Measurements from ENCODE around the gene BIN1. TPM values are rescaled to one million over a fixed set of nuclear protein-coding genes. Genes with fewer than 3 reads are reported as not detected.

The BIN1 gene
- total and polyA plus RNA-seq, 8 donors: 13.3 to 21.3 (median 16.2) TPM

DNA sequence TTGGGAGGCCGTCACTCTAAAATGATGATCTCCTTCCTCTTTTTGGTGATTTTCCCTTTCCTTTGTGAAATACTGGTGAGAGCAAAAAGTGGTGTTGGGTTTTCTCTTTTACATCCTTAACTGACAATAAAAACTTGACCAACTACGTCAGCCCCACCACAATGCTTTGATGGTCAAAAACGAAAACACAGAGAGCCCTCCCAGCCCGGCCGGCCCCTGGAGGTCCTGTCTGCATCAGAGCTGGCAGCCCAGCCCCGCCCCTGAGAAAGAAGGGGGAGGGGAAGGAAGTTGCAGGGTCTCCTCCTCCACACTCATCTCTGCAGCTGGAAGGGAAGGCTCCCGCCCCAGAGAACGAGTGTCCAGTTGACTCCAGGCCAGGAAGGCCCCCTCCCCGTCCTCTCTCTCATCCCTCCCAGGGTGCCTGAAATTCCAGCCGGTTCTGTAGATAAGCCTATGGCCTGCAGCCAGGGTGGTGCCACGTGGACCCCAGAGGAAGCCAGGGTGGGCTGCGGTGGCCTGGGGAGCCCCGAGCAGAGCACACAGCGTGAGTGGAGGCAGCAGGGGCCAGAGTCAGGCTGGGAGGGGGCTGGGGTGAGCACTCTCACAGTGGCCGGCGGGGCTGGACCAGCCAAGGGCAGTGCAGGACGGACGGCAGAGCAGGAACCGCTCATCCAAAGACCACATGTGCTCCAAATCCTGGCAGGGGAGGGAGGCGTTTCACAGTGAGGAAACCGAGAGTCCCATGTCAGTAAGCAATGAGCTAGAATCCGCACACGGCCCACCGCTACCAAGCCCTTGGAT, 19.8 kb downstream of the BIN1 start:
- DNase-seq (peak in 2 of 6 donors; percentile 21 to 66), FAIRE-seq (no peak), ATAC-seq (peak; percentile 24 to 47 (median 39))
- H3K4me3 ChIP-seq: peak overlapping the region in 1 of 4 donors; percentile 17
- intact Hi-C loops (cut with DNase I): no loop called here
- TF ChIP-seq, protein P1, sequence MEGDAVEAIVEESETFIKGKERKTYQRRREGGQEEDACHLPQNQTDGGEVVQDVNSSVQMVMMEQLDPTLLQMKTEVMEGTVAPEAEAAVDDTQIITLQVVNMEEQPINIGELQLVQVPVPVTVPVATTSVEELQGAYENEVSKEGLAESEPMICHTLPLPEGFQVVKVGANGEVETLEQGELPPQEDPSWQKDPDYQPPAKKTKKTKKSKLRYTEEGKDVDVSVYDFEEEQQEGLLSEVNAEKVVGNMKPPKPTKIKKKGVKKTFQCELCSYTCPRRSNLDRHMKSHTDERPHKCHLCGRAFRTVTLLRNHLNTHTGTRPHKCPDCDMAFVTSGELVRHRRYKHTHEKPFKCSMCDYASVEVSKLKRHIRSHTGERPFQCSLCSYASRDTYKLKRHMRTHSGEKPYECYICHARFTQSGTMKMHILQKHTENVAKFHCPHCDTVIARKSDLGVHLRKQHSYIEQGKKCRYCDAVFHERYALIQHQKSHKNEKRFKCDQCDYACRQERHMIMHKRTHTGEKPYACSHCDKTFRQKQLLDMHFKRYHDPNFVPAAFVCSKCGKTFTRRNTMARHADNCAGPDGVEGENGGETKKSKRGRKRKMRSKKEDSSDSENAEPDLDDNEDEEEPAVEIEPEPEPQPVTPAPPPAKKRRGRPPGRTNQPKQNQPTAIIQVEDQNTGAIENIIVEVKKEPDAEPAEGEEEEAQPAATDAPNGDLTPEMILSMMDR (IDR thresholded peaks at IDR 0.05): no peak
- H3K27ac ChIP-seq: peak overlapping the region in 1 of 4 donors; percentile 23
- H3K27me3 ChIP-seq: no peaks in the 10 kb centered on the region
- H3K36me3 ChIP-seq: no peaks in the 10 kb centered on the region
- WGBS, 2 donors: 56 to 57% methylated on average over 23 to 24 of the region's 24 CpGs
- no peaks in the 10 kb centered on the region for H3K4me1 ChIP-seq
- no peaks in the 10 kb centered on the region for H3K9me3 ChIP-seq

DNA sequence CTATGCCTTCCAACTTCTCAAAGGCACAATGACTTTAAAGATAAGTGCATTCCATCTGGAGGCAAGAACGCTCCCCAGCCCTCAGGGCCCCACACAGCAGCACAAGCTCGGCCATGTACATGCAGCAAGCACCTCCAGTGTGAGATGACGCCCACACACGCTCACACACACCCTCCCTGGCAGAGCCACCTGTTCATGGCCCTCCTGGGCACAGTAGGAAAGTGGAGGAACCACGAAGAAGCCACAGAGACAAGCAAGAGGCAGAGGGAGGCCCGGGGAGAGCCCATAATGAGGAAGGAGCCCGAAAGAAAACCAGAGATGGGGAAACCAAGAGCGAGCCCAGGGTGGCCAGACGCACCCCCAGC, 21.7 kb downstream of the BIN1 start:
- Histone ChIP-seq H3K9me3 (no peaks in the 10 kb centered on the region), H3K27ac (no peak overlapping the region), H3K36me3 (no peaks in the 10 kb centered on the region), H3K27me3 (no peaks in the 10 kb centered on the region), H3K4me1 (no peaks in the 10 kb centered on the region), H3K4me3 (no peak overlapping the region)
- intact Hi-C loops (cut with DNase I): no loop called here
- TF ChIP-seq, protein P1 (IDR thresholded peaks at IDR 0.05): no peak
- FAIRE-seq (no peak), DNase-seq (no peak), ATAC-seq (peak in 1 of 4 donors; percentile 4)
- WGBS, 2 donors: 82 to 83% methylated on average over 9 of the region's 9 CpGs

DNA sequence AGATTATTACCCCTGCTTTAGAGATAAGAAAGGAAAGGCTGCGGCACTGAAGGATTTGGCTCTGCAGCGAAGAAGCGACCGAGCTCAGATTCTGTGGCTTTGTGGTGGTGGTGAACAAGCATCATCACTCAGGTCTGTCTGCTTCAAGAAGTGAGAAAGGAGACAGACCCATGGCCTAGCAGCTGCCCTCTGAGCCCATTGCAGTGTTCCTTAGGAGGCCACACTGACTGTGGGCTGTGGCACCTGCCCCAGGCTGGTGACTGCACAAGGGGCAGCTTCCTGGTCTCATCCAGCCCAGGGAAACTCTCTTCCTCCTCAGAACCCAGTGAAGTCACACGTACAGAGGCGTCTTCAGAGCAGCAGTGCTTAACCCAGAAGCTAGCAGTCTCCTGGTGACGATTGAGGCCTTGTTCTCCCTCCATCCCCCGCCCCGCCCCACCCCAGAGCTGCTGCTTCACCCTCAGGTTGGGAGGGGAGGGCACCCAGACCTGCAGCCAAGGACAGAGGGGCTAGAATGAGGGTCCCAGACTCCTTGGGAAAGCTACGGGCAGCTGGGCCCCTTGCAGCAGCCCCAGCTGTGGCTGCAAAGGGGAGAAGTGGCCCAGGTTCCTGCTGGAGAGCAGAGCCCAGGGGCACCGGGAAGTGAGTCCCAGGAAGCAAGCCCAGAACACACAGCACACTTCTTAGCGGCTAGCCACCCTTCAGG, 22.2 kb downstream of the BIN1 start:
- TF ChIP-seq, protein P1 (IDR thresholded peaks at IDR 0.05): no peak
- intact Hi-C loops (cut with DNase I): no loop called here

DNA sequence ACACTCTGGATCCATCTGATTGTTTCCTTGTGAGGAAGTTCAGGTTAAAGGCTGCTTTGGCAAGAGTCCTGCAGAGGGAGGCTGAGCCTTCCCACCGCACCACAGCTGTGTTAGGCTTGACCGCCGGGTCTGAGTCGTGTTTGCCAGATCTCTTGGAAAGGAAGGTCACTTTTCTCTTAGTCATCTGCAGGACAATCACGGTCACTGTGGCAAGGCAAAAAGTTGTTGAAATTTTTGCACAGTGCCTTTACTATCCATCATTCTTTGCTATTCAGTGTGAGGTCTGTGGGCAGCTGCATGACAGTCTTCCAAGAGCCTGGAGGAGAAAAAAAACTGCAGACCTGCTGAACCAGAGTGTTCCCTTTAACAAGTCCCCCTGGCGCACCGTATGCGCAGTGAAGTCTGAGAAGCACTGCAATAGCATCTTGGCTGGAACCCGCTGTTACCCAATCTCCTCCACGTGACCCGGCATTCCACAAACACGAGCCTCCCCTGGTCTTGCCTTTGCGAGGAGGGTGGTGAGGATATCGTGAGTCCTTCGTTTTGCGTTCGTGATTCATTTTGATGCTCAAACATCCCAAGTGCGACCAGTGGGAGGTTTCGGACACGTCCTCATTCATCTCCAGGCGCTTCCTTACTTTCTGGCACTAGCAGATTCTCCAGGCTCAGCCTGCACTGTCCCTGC, 23.0 kb downstream of the BIN1 start:
- Histone ChIP-seq H3K4me3 (no peak overlapping the region), H3K27ac (peak overlapping the region in 1 of 4 donors; percentile 2), H3K27me3 (no peaks in the 10 kb centered on the region), H3K36me3 (no peaks in the 10 kb centered on the region), H3K9me3 (no peaks in the 10 kb centered on the region), H3K4me1 (no peaks in the 10 kb centered on the region)
- no peak for FAIRE-seq
- peak in 3 of 4 donors; percentile 19 to 28 (median 23) for ATAC-seq
- 83 to 85% methylated on average over 21 of the region's 21 CpGs for WGBS, 2 donors
- intact Hi-C loops (cut with DNase I): no loop called here
- TF ChIP-seq, protein P1 (IDR thresholded peaks at IDR 0.05): no peak
- DNase-seq: peak in 1 of 6 donors; percentile 16

More for the DNA sequence above, 22.2 kb downstream of the BIN1 start:
- Histone ChIP-seq H3K27ac (peak overlapping the region in 1 of 4 donors; percentile 2), H3K4me3 (no peak overlapping the region), H3K4me1 (no peaks in the 10 kb centered on the region), H3K9me3 (no peaks in the 10 kb centered on the region), H3K36me3 (no peaks in the 10 kb centered on the region), H3K27me3 (no peaks in the 10 kb centered on the region)
- ATAC-seq (peak in 2 of 4 donors; percentile 2 to 10), DNase-seq (no peak), FAIRE-seq (no peak)
- WGBS, 2 donors: 84 to 89% methylated on average over 12 of the region's 12 CpGs
